Immature natural killer cell (primary cell): ENCODE data around the gene TMPRSS13. TPM values are rescaled to one million over a fixed set of nuclear protein-coding genes. Genes with fewer than 3 reads are reported as not detected.

ENCODE experiments used
- DNase-seq, 3 donors: peaks; one replicate each; pipeline ENCODE4 v3.0.0; 2022; ENCODE audit warnings: mixed read lengths in 1 of 3
- H3K27ac Mint-ChIP-seq, 6 donors: one replicate each; pipeline ENCODE4 v1.8.0; 2020; ENCODE audit warnings: mixed read lengths in 6 of 6, mild to moderate bottlenecking in 5 of 6, inconsistent platforms in 4 of 6, moderate library complexity in 3 of 6
- H3K27me3 Mint-ChIP-seq, 3 donors: one replicate each; pipeline ENCODE4 v1.8.0; 2020 to 2021; ENCODE audit warnings: low read depth in 3 of 3, mild to moderate bottlenecking in 3 of 3, mixed read lengths in 3 of 3, moderate library complexity in 3 of 3, inconsistent platforms in 1 of 3
- H3K36me3 Mint-ChIP-seq, 3 donors: one replicate each; pipeline ENCODE4 v1.8.0; 2020; ENCODE audit warnings: mixed read lengths in 3 of 3, inconsistent platforms in 2 of 3, mild to moderate bottlenecking in 2 of 3
- H3K4me1 Mint-ChIP-seq, 2 donors: one replicate each; pipeline ENCODE4 v1.8.0; 2020; ENCODE audit warnings: inconsistent platforms in 2 of 2, mild to moderate bottlenecking in 2 of 2, mixed read lengths in 2 of 2, moderate library complexity in 1 of 2
- H3K4me3 Mint-ChIP-seq, 5 donors: one replicate each; pipeline ENCODE4 v1.8.0; 2020; ENCODE audit warnings: mild to moderate bottlenecking in 5 of 5, mixed read lengths in 5 of 5, inconsistent platforms in 3 of 5, moderate library complexity in 3 of 5
- H3K9me3 Mint-ChIP-seq, 6 donors: one replicate each; pipeline ENCODE4 v1.8.0; 2020; ENCODE audit warnings: mild to moderate bottlenecking in 6 of 6, mixed read lengths in 6 of 6, inconsistent platforms in 4 of 6, moderate library complexity in 3 of 6
- polyA plus RNA-seq, 3 donors: library from polyadenylated mRNA; unstranded; fragments of 300-500 nt; fragmentation: Illumina TruSeq; gene quantifications; one replicate each; pipeline ENCODE4 v1.2.3, GENCODE V29; 2021

Gene TMPRSS13
- polyA plus RNA-seq, 3 donors from 2014 or later: 0.20 to 0.31 TPM; not detected in 1

DNA sequence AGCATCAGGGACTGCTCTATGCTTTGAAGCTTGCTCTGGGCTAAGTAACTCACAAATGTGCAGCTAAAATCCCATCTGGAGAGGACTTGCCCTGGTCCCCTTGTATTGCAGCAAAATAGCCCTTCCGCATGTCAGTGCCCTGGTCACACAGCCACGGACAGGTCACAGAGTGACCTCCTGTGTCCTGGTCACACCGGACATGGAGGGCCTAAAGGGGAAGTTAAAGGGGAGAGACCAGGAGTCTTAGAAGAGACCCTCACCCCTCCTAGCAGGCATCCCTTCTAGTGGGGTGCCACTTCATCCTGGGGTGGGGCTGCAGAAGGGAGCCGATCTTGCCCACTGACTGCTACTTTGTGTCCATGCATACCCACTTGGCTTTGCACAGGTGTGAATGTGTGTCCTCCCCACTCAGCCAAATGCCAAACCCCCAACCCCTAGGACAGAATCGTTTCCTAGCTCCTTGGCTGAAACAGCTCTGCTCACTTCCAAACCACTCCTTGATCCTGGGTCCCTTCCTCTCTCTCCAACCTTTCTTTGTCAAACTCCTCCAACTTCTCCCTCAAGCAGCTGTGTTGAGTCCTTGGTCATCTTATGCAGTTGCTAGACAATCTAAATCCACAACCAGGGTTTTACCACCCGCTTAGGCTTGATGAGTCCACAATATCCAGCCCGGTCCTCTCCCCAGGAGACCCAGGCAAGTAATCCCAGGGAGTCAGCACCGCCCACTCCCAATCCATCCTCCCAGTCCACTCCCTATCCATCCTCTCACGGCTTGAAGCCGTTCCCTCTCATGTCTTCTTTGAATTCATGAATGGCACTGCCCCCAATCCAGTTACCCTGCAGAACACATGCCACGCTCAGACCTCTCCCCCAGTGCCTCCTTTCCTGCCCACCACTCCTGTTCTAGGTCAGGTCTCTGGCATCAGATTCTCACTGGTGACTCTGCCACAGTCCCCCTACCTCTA, 49.4 kb downstream of the TMPRSS13 start:
- Mint-ChIP-seq H3K4me1 (peaks cover 14 to 19% of the 10 kb centered on the region in 2 donors), H3K4me3 (no peak overlapping the region), H3K27ac (no peak overlapping the region), H3K9me3 (no peaks in the 10 kb centered on the region), H3K27me3 (peaks cover 20 to 31% (median 26%) of the 10 kb centered on the region in 3 donors), H3K36me3 (no peaks in the 10 kb centered on the region)
- no peak for DNase-seq

DNA sequence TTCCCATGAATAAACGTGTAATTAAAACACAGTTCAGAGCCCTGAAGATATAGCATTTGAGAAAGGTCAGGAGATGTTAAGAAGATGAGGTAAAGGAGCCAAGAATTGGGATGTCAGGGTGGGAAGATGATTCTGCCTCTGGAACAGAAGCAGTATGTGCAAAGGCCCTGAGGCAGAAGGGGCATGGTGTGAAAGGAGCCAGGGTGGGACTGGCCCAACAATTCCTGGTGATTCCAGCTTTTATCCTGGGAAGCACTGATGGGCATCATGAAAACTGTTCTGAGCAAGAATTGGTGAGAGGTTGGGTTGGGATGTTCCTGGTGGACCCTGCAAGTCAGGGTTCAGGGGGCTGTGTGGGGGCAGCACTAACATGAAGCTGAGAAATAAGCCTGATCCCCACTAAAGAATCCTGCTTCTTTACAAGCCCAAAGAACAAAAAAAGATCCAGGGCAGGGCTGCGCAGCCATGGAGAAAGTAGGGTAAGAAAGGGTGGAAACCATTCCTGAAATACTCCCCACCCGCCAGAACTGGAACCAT, 50.2 kb downstream of the TMPRSS13 start:
- no peak overlapping the region for H3K27ac Mint-ChIP-seq
- H3K4me3 Mint-ChIP-seq: no peak overlapping the region
- peaks cover 20 to 35% (median 31%) of the 10 kb centered on the region in 3 donors for H3K27me3 Mint-ChIP-seq
- no peaks in the 10 kb centered on the region for H3K36me3 Mint-ChIP-seq
- H3K4me1 Mint-ChIP-seq: peaks cover 15 to 21% of the 10 kb centered on the region in 2 donors
- H3K9me3 Mint-ChIP-seq: no peaks in the 10 kb centered on the region
- DNase-seq: no peak

- H3K27me3 Mint-ChIP-seq: peaks cover 20 to 41% (median 32%) of the 10 kb centered on the region in 3 donors
- peak overlapping the region in 2 of 5 donors; percentile 22 to 41 for H3K4me3 Mint-ChIP-seq
- peaks cover 15 to 21% of the 10 kb centered on the region in 2 donors for H3K4me1 Mint-ChIP-seq
- no peaks in the 10 kb centered on the region for H3K36me3 Mint-ChIP-seq
- H3K27ac Mint-ChIP-seq: no peak overlapping the region
- DNase-seq: no peak
- H3K9me3 Mint-ChIP-seq: no peaks in the 10 kb centered on the region
These were observed 50.8 kb downstream of the TMPRSS13 start for GRCh38 chr11:117878314-117878938.

GRCh38 chr11:117877120-117877784, 52.0 kb downstream of the TMPRSS13 start:
- peaks cover 20 to 45% (median 30%) of the 10 kb centered on the region in 3 donors for H3K27me3 Mint-ChIP-seq
- peak overlapping the region in 2 of 5 donors; percentile 53 to 57 for H3K4me3 Mint-ChIP-seq
- peak overlapping the region in 1 of 6 donors; percentile 25 for H3K27ac Mint-ChIP-seq
- H3K4me1 Mint-ChIP-seq: peaks cover 20 to 23% of the 10 kb centered on the region in 2 donors
- no peaks in the 10 kb centered on the region for H3K36me3 Mint-ChIP-seq
- DNase-seq: no peak
- no peaks in the 10 kb centered on the region for H3K9me3 Mint-ChIP-seq

GRCh38 chr11:117876341-117877119, 52.7 kb downstream of the TMPRSS13 start, which contains the start of gene FXYD6:
Gene FXYD6, minus strand, starts transcription at chr11:117876658. Its CDS starts 33,882 bp downstream, at chr11:117842776.
- Mint-ChIP-seq H3K9me3 (no peaks in the 10 kb centered on the region), H3K36me3 (no peaks in the 10 kb centered on the region), H3K27ac (peak within 1 kb of the TSS in 1 of 6 donors; percentile 25), H3K27me3 (peaks cover 20 to 48% (median 27%) of the 10 kb centered on the region in 3 donors), H3K4me3 (peak within 1 kb of the TSS; percentile 55 to 79 (median 62)), H3K4me1 (peaks cover 20 to 23% of the 10 kb centered on the region in 2 donors)
- DNase-seq: no peak

- no peaks in the 10 kb centered on the region for H3K36me3 Mint-ChIP-seq
- H3K4me3 Mint-ChIP-seq: peak overlapping the region; percentile 55 to 79 (median 62)
- H3K9me3 Mint-ChIP-seq: no peaks in the 10 kb centered on the region
- H3K27me3 Mint-ChIP-seq: peaks cover 20 to 45% (median 27%) of the 10 kb centered on the region in 3 donors
- DNase-seq: no peak
- no peak overlapping the region for H3K27ac Mint-ChIP-seq
- peaks cover 20 to 23% of the 10 kb centered on the region in 2 donors for H3K4me1 Mint-ChIP-seq
These were observed 53.2 kb downstream of the TMPRSS13 start for GRCh38 chr11:117876059-117876340.

DNA sequence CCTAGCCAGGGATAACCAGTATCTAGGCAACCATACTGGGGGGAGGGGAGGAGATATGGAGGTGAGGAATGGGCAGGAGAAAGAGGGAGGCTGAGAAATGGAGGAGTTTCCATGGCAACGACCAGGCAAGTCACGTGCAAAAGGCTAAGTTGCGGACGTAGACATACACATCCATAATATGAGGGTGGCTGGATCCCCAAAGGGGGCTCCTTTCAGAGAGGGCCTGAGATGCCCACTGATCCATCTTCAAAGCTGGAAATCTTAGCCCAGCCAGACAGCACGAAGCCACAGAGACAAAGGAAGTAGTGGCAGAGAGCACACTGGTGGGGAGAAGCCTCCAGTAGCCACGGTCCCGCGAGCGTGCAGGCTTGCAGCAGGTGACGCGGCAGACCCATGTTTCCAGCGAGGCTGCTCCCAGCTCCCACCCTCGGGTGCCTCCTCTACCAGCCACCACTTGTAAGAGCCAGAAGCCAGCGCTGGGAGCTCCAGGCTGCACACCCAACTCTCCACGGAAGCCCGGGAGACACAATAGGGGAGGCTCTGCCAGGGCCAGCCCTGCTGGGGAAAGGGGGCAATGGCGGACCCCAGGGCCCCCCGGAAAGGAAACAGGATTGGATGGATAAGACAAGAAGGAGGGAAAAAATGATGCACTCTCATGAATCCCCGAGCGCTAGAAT, 53.7 kb downstream of the TMPRSS13 start:
- H3K4me1 Mint-ChIP-seq: peaks cover 20 to 23% of the 10 kb centered on the region in 2 donors
- DNase-seq: no peak

DNA sequence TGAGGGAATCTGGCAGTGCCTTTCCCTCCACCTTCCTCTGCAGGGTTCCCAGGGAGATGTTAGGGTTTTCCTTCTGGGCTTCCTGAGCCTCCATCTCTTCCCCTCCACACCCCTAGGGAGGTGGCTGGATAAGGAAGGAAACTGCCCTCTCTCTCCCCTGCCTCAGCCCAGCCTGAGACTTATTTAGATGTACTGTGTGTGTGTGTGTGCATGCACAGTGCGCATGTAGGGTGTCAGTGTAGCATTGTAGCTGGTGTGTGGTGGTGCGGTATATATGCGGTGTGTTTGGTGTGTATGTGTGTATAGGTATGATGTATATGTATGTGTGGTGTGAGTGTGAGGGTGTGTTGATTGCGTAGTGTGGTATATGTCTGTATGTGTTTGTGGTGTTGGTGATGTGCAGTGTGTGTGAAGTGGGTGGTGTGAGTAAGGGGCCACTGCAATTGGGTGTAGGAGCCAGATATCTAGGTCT, 54.3 kb downstream of the TMPRSS13 start:
- no peaks in the 10 kb centered on the region for H3K9me3 Mint-ChIP-seq
- peaks cover 17 to 38% (median 26%) of the 10 kb centered on the region in 3 donors for H3K27me3 Mint-ChIP-seq
- peak overlapping the region in 4 of 5 donors; percentile 0 to 63 (median 32) for H3K4me3 Mint-ChIP-seq
- peaks cover 20 to 23% of the 10 kb centered on the region in 2 donors for H3K4me1 Mint-ChIP-seq
- H3K36me3 Mint-ChIP-seq: no peaks in the 10 kb centered on the region
- no peak overlapping the region for H3K27ac Mint-ChIP-seq
- peak in 1 of 3 donors; percentile 23 for DNase-seq

More for the DNA sequence above, 53.7 kb downstream of the TMPRSS13 start:
- peak overlapping the region; percentile 55 to 79 (median 62) for H3K4me3 Mint-ChIP-seq
- no peaks in the 10 kb centered on the region for H3K9me3 Mint-ChIP-seq
- H3K27me3 Mint-ChIP-seq: peaks cover 20 to 43% (median 26%) of the 10 kb centered on the region in 3 donors
- H3K36me3 Mint-ChIP-seq: no peaks in the 10 kb centered on the region
- no peak overlapping the region for H3K27ac Mint-ChIP-seq

- no peak overlapping the region for H3K27ac Mint-ChIP-seq
- no peaks in the 10 kb centered on the region for H3K36me3 Mint-ChIP-seq
- H3K4me1 Mint-ChIP-seq: peaks cover 20 to 23% of the 10 kb centered on the region in 2 donors
- H3K9me3 Mint-ChIP-seq: no peaks in the 10 kb centered on the region
- peak overlapping the region in 1 of 5 donors; percentile 12 for H3K4me3 Mint-ChIP-seq
- H3K27me3 Mint-ChIP-seq: peaks cover 15 to 35% (median 26%) of the 10 kb centered on the region in 3 donors
- DNase-seq: no peak
These were observed 54.8 kb downstream of the TMPRSS13 start for GRCh38 chr11:117874253-117874909.

DNA sequence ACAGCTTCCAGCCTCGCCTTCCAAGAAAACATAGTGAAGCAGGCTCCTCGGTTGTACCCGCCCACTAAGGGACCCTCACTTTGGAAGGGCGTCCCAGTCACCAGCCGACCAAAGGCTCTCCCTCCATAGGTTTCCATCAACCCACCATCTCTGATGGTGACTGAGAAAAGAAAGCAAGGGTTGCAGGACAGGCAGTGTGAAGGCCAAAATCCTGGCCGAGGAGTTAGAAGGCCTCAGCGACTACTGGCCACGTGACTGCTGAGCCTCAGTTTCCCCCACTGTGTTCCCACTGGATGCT, 55.4 kb downstream of the TMPRSS13 start:
- no peak for DNase-seq
- peaks cover 15 to 35% (median 23%) of the 10 kb centered on the region in 3 donors for H3K27me3 Mint-ChIP-seq

GRCh38 chr11:117872975-117873827, 56.0 kb downstream of the TMPRSS13 start:
- Mint-ChIP-seq H3K27me3 (peaks cover 15 to 35% (median 23%) of the 10 kb centered on the region in 3 donors), H3K4me3 (no peak overlapping the region), H3K4me1 (peaks cover 20 to 23% of the 10 kb centered on the region in 2 donors), H3K9me3 (no peaks in the 10 kb centered on the region), H3K27ac (no peak overlapping the region), H3K36me3 (no peaks in the 10 kb centered on the region)
- no peak for DNase-seq

More for the DNA sequence above, 55.4 kb downstream of the TMPRSS13 start:
- Mint-ChIP-seq H3K9me3 (no peaks in the 10 kb centered on the region), H3K4me1 (peaks cover 20 to 23% of the 10 kb centered on the region in 2 donors), H3K36me3 (no peaks in the 10 kb centered on the region), H3K27ac (no peak overlapping the region), H3K4me3 (no peak overlapping the region)
